Kidney epithelial cell (primary cell): ENCODE measurements around the gene SYTL4. TPM values are rescaled to one million over a fixed set of nuclear protein-coding genes. Genes with fewer than 3 reads are reported as not detected.
"Not testable (repeated sequence)": the region's sequence is repeated elsewhere in the genome, so short reads cannot be mapped to it uniquely, and the experiment has no call there.

ENCODE experiments used
- DNase-seq: peaks from one replicate; pipeline ENCODE4 v3.0.0-alpha.2; 2010; ENCODE audit warnings: low read depth
- H3K27me3 ChIP-seq: 2 replicates; pipeline ENCODE4 v1.6.0; 2011; ENCODE audit warnings: low read length; ENCODE audit not compliant: control insufficient read depth, insufficient read depth
- H3K36me3 ChIP-seq: 2 replicates; pipeline ENCODE4 v1.5.1; 2011; ENCODE audit warnings: low read length; ENCODE audit not compliant: control insufficient read depth, insufficient read depth
- H3K4me3 ChIP-seq: 2 replicates; pipeline ENCODE4 v1.5.1; 2011; ENCODE audit warnings: low read depth, mild to moderate bottlenecking, control low read depth, low read length
- total RNA-seq: library from RNA; depleted of rRNA; stranded (reverse); fragments of >200 nt; gene quantifications from 2 replicates; pipeline ENCODE4 v1.2.3, GENCODE V29; 2015
- TF ChIP-seq, protein P1 (sequence below): IDR thresholded peaks from 2 replicates; pipeline ENCODE4 v1.5.1; 2011; ENCODE audit warnings: mild to moderate bottlenecking, moderate library complexity, low read length, control low read depth, inconsistent platforms; ENCODE audit not compliant: insufficient read depth, poor library complexity, severe bottlenecking

SYTL4 gene
- total RNA-seq, 1 donor from 2014 or later: 3.2 TPM

DNA sequence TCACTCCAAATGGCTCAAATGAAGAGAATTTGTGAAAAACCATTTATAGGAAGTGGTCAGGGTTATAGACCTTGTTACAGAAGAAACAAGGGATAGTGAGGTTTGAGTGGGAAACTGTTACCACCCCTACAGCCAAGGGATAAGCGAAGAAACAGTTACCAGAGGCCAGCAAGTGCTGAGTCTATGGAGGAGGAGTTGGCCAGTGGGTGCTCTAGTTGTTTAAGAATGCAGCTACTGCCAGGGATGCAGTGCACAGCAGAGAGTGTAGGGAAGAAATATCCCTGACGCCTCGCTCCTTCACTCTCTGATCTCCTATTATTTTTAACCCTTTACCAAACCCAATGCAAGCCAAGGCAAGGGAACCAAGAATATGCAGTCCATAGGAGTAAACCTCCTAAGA is 15.2 kb upstream of the SYTL4 start:
- H3K36me3 ChIP-seq: no peaks in the 10 kb centered on the region
- TF ChIP-seq, protein P1, sequence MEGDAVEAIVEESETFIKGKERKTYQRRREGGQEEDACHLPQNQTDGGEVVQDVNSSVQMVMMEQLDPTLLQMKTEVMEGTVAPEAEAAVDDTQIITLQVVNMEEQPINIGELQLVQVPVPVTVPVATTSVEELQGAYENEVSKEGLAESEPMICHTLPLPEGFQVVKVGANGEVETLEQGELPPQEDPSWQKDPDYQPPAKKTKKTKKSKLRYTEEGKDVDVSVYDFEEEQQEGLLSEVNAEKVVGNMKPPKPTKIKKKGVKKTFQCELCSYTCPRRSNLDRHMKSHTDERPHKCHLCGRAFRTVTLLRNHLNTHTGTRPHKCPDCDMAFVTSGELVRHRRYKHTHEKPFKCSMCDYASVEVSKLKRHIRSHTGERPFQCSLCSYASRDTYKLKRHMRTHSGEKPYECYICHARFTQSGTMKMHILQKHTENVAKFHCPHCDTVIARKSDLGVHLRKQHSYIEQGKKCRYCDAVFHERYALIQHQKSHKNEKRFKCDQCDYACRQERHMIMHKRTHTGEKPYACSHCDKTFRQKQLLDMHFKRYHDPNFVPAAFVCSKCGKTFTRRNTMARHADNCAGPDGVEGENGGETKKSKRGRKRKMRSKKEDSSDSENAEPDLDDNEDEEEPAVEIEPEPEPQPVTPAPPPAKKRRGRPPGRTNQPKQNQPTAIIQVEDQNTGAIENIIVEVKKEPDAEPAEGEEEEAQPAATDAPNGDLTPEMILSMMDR: no peak
- H3K27me3 ChIP-seq: no peaks in the 10 kb centered on the region
- DNase-seq: no peak
- H3K4me3 ChIP-seq: no peak overlapping the region

DNA sequence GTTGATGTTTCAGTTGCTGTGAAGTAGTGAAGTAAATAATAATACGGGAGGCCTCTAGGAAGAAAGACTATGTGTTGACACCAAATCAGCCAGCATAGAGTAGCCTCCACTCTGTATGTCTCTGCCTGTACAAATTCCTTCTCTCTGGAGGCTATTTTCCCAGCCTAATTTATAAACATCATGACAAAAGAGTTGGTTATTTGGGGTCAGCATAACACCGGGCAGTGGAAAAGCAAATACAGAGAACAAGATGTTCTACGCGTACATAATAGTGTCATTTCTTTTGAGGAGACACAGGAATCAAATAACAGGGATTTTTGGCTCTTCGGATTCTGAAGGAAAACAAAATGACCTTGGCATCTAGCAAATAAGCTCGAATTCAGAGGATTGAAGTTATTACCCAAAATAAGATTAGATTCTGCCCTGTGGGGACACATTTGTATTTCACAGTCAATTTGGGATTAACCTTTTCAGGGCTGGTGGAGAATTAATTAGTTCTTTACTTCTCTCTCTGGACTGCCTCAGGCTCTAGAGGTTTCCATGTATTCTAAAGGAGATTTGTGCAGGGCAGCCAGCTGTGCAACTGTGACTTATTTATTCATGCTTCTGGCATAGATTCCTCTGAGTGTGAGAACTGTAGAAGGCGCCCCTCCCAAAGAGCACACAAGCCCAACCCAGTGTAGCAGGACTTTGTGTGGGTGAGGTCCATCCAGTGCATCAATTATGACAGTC is 14.1 kb upstream of the SYTL4 start:
- TF ChIP-seq, protein P1: no peak
- Histone ChIP-seq H3K27me3 (no peaks in the 10 kb centered on the region), H3K36me3 (no peaks in the 10 kb centered on the region), H3K4me3 (no peak overlapping the region)
- no peak for DNase-seq

DNA sequence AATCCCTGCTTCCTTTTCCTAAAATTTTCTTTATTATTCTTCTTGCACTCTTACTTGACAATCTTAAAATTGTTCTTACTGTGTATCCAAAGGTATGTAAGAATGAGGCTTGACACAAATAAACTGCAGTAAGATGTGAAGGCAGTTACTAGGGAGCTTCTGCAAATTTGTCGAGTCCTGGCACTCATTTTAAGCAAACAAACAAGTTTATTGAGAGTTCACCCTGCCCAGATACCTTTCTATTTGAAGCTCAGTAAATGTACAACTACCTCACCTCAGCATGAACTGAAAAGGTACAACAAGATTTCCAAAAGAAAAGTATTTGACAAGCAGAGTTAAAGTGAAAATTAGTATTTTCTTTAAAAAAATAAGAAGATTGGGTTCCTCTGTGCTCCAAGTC is 13.3 kb upstream of the SYTL4 start:
- Histone ChIP-seq H3K36me3 (no peaks in the 10 kb centered on the region), H3K27me3 (no peaks in the 10 kb centered on the region), H3K4me3 (no peak overlapping the region)
- no peak for DNase-seq
- TF ChIP-seq, protein P1: no peak

DNA sequence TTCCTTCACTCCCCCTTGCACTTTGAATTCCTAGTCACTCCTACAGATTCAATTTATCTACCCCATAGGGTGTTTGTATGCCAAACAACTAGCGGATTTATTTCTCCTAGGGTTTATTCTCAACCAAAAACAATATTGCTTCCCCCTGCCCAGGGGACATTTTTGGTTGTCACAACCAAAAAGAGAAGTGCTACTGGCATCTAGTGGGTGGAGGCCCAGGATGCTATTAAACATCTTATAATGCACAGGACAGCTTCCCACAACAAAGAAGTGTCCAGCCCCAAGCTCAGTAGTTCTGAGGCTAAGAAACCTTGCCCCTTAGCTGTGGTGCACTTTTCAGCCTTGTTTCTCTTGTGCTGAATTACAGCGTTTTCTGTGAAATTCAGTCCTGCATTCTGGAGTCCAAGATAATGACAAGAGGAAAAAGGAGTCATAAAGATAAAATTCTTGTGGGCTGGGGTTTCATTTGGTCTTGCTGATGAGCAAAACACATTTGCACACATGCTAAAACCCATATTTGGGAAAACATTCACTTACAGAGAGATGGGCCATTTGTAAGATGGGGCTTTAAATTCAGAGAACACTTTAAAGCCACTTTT is 11.2 kb upstream of the SYTL4 start:
- TF ChIP-seq, protein P1: no peak
- H3K4me3 ChIP-seq: no peak overlapping the region
- DNase-seq: no peak
- no peaks in the 10 kb centered on the region for H3K27me3 ChIP-seq
- H3K36me3 ChIP-seq: no peaks in the 10 kb centered on the region

DNA sequence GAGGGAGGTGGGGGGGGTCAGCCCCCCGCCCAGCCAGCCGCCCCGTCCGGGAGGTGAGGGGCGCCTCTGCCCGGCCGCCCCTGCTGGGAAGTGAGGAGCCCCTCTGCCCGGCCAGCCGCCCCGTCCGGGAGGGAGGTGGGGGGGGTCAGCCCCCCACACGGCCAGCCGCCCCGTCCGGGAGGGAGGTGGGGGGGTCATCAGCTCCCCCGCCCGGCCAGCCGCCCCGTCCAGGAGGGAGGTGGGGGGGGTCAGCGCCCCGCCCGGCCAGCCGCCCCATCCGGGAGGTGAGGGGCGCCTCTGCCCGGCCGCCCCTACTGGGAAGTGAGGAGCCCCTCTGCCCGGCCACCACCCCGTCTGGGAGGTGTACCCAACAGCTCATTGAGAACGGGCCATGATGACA is 7.9 kb downstream of the SYTL4 start:
- H3K36me3 ChIP-seq, H3K27me3 ChIP-seq, H3K4me3 ChIP-seq, DNase-seq: not testable (repeated sequence)

DNA sequence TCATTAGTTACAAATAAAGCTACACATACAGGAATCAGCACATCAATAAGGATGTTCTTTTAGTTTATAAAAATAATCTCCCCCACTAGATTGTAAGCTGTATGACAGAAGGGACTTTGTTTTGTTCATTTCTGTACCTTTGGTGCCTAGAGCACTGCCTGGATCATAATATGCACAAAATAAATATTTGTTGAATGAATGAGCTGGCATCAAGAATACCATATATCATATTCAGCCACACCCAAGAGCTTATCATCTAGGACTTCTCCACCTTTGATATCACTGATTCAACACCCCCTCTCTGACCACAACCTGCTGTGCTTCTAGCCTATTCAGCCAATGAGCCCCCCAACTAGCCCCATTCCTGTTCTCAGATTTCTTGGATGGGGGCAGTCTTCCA is 10.6 kb downstream of the SYTL4 start:
- Histone ChIP-seq H3K36me3 (no peaks in the 10 kb centered on the region), H3K27me3 (no peaks in the 10 kb centered on the region), H3K4me3 (no peak overlapping the region)
- DNase-seq: no peak
- TF ChIP-seq, protein P1: no peak
